ENCODE results near the gene TMEM14B. TPM values are rescaled to one million over a fixed set of nuclear protein-coding genes. Genes with fewer than 3 reads are reported as not detected.
"Not testable (repeated sequence)": the region's sequence is repeated elsewhere in the genome, so short reads cannot be mapped to it uniquely, and the experiment has no call there.

Gene TMEM14B
- total RNA-seq, 1 experiment from 2014 or later = 115 TPM

- Histone ChIP-seq H3K4me2 (ENCODE audit: low read length) (no peak overlapping the region), H2AFZ (ENCODE audit: low read length) (no peak overlapping the region), H3K9me2 (replicated peaks; ENCODE audit: low read length) (no peaks in the 10 kb centered on the region), H3K9ac (ENCODE audit: low read length) (no peak overlapping the region), H3K79me2 (ENCODE audit: low read length) (no peaks in the 10 kb centered on the region), H3K36me3 (ENCODE audit: low read depth, low read length) (peaks cover 4% of the 10 kb centered on the region), H4K20me1 (ENCODE audit: low read length) (no peaks in the 10 kb centered on the region), H3K27ac (ENCODE audit: low read length) (no peak overlapping the region), H3K27me3 (ENCODE audit: low read length) (no peaks in the 10 kb centered on the region), H3F3A (ENCODE audit: low read length, unreplicated experiment) (peaks cover 4% of the 10 kb centered on the region), H3K4me1 (ENCODE audit: insufficient read depth, low read length) (peaks cover 25% of the 10 kb centered on the region), H3K9me3 (ENCODE audit: low read length) (no peaks in the 10 kb centered on the region), H3K4me3 (ENCODE audit: low read length) (no peak overlapping the region)
- no peak for ATAC-seq
- BruUV-seq (replicated peaks) = no TSS peak
- ChIA-PET POLR2A (ENCODE audit: unreplicated experiment) (no interaction called here), CTCF (no interaction called here)
- no peak for DNase-seq
- no peak for TF ChIP-seq EZH2 (IDR thresholded peaks at IDR 0.05; ENCODE audit: low read length, unreplicated experiment)
- no peak for TF ChIP-seq EZH2phosphoT487 (IDR thresholded peaks at IDR 0.05; ENCODE audit: borderline replicate concordance, low read length)
- TF ChIP-seq CTCF (conservative IDR thresholded peaks at IDR 0.05; ENCODE audit: low read depth, low read length) = no peak
- intact Hi-C loops (cut with micrococcal nuclease) = no loop called here
Observed at GRCh38 chr6:10736731-10737130, 10.9 kb upstream of the TMEM14B start.

GRCh38 chr6:10740061-10740460 lies 7.5 kb upstream of the TMEM14B start:
- BruUV-seq (replicated peaks) = no TSS peak
- H3K9me2 ChIP-seq (replicated peaks; ENCODE audit: low read length) = no peaks in the 10 kb centered on the region
- ATAC-seq (no peak), DNase-seq (no peak)
- no peaks in the 10 kb centered on the region for H3K9me3 ChIP-seq (ENCODE audit: low read length)
- no peak overlapping the region for H2AFZ ChIP-seq (ENCODE audit: low read length)
- no peak overlapping the region for H3K4me3 ChIP-seq (ENCODE audit: low read length)
- peaks cover 10% of the 10 kb centered on the region for H3K4me1 ChIP-seq (ENCODE audit: insufficient read depth, low read length)
- H3F3A ChIP-seq (ENCODE audit: low read length, unreplicated experiment) = peaks cover 4% of the 10 kb centered on the region
- H3K27me3 ChIP-seq (ENCODE audit: low read length) = no peaks in the 10 kb centered on the region
- CTCF ChIA-PET = no interaction called here
- H4K20me1 ChIP-seq (ENCODE audit: low read length) = no peaks in the 10 kb centered on the region
- POLR2A ChIA-PET (ENCODE audit: unreplicated experiment) = no interaction called here
- H3K27ac ChIP-seq (ENCODE audit: low read length) = no peak overlapping the region
- H3K79me2 ChIP-seq (ENCODE audit: low read length) = no peaks in the 10 kb centered on the region
- intact Hi-C loops (cut with micrococcal nuclease) = no loop called here
- H3K36me3 ChIP-seq (ENCODE audit: low read depth, low read length) = no peaks in the 10 kb centered on the region
- no peak overlapping the region for H3K4me2 ChIP-seq (ENCODE audit: low read length)
- no peak for TF ChIP-seq EZH2 (IDR thresholded peaks at IDR 0.05; ENCODE audit: low read length, unreplicated experiment)
- TF ChIP-seq EZH2phosphoT487 (IDR thresholded peaks at IDR 0.05; ENCODE audit: borderline replicate concordance, low read length) = no peak
- TF ChIP-seq CTCF (conservative IDR thresholded peaks at IDR 0.05; ENCODE audit: low read depth, low read length) = no peak
- no peak overlapping the region for H3K9ac ChIP-seq (ENCODE audit: low read length)

GRCh38 chr6:10741643-10742042 lies 6.0 kb upstream of the TMEM14B start:
- H3F3A ChIP-seq (ENCODE audit: low read length, unreplicated experiment); CTCF ChIA-PET; POLR2A ChIA-PET (ENCODE audit: unreplicated experiment); H3K9ac ChIP-seq (ENCODE audit: low read length); H3K4me3 ChIP-seq (ENCODE audit: low read length); H4K20me1 ChIP-seq (ENCODE audit: low read length); H3K27me3 ChIP-seq (ENCODE audit: low read length); ATAC-seq; H3K4me2 ChIP-seq (ENCODE audit: low read length); H3K27ac ChIP-seq (ENCODE audit: low read length); BruUV-seq (replicated peaks); H3K79me2 ChIP-seq (ENCODE audit: low read length); H3K36me3 ChIP-seq (ENCODE audit: low read depth, low read length); H3K9me2 ChIP-seq (replicated peaks; ENCODE audit: low read length); DNase-seq; H3K4me1 ChIP-seq (ENCODE audit: insufficient read depth, low read length); H2AFZ ChIP-seq (ENCODE audit: low read length); H3K9me3 ChIP-seq (ENCODE audit: low read length); intact Hi-C loops (cut with micrococcal nuclease): not testable (repeated sequence)
